ENCODE measurements around the gene HOXA13. TPM values are rescaled to one million over a fixed set of nuclear protein-coding genes. Genes with fewer than 3 reads are reported as not detected.

The HOXA13 gene
- total and polyA plus RNA-seq, 4 donors, result 0.02 TPM; not detected in 3

DNA sequence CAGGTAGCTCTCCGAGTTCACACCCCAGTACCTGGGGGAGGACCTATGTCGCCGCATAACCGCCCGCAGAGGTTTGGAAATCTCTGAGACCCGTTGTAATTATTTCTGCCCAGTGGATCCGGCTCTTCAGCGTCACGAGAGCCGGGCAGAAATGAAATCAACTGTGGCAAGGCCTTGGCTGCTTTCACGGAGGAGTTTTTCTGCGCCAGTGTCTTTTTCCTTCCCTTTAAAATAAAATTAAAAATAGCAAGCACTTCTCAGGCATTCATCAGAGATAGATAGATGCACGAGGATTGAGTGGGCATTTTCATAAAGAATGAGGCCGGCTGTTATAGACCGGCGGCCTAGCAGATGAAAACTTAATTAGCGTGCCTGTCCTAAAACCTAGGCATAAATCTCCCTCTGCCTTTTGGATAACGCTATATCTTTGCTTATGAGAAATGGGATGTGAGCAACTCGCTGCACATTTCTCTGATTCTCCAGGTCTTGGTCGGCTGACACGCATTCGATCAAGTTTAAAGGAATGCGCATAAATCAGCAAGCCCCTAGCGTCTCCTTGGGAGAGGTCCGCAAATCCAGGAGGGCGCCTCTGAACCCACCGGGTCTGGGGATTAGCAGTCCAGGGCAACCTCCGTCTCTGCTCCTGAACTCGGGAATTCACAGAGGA, 6.4 kb downstream of the HOXA13 start:
- no peak overlapping the region for H3K9ac ChIP-seq (ENCODE audit: low read depth in 1 of 2, low read length in 2 of 2)
- no peak for DNase-seq (ENCODE audit: low spot score)
- peaks cover 4 to 51% (median 30%) of the 10 kb centered on the region in 4 donors for H3K27me3 ChIP-seq (ENCODE audit: control insufficient read depth in 4 of 4, insufficient read depth in 4 of 4, low read length in 3 of 4)
- H3K4me3 ChIP-seq (ENCODE audit: low read depth in 1 of 3, low read length in 3 of 3), result no peak overlapping the region
- 16% methylated on average over 29 of the region's 29 CpGs for WGBS
- peaks cover 12 to 20% (median 16%) of the 10 kb centered on the region in 4 donors for H3K4me1 ChIP-seq (ENCODE audit: control insufficient read depth in 4 of 4, insufficient read depth in 4 of 4, low read length in 3 of 4)
- H3K36me3 ChIP-seq (ENCODE audit: control insufficient read depth in 4 of 4, insufficient read depth in 3 of 4, low read depth in 1 of 4, low read length in 3 of 4), result no peaks in the 10 kb centered on the region
- TF ChIP-seq HNF4A (conservative IDR thresholded peaks at IDR 0.05), result no peak
- no peak for TF ChIP-seq RXRA (IDR thresholded peaks at IDR 0.05)
- TF ChIP-seq FOXA1 (IDR thresholded peaks at IDR 0.05), result no peak
- TF ChIP-seq NR2F2 (IDR thresholded peaks at IDR 0.05), result no peak
- TF ChIP-seq TAF1 (conservative IDR thresholded peaks at IDR 0.05), result no peak
- TF ChIP-seq FOXA2 (IDR thresholded peaks at IDR 0.05), result no peak
- H3K9me3 ChIP-seq (ENCODE audit: control insufficient read depth in 4 of 4, low read length in 3 of 4), result peaks cover 0 to 6% (median under 1%) of the 10 kb centered on the region in 4 donors
- no peak overlapping the region for H3K27ac ChIP-seq (ENCODE audit: low read depth in 1 of 2, low read length in 2 of 2)

DNA sequence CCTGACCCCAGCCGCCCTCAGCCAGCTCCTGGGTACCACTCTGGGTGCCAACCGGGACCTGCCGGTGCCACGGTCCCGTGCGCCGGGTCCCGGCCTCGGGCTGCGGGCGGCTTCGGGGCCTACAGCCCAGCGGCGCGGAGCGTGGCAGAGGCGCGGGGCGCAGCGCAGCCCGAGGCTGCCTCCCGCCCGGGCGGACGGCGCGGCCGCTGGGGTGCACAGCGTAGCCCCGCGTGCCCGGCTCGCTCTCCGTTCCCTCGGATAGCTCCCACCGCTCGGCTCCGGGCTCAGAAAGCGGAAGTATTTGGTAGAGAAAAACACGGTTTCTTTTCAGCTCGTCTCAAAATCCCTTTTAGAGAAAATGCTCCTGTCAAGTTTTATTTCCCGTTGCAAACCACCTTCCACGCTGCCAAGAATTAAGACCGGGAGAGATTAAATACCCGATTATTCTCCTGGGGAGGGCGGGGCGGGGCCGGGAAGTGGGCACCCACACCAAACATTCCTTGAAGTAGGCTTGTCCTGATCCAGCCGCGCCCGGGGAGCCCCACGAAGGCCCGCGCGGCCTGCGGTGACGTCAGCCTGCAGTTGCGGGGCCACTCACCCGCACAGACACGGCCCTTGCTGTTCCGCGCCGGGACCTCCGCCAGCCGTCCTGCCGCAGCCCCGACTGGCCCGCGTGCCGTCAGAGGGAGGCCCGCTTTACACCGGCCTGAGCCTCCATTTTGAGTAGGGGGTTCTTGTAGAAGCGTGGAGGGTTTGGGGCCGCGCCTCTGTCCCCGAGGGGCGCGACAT, 7.2 kb downstream of the HOXA13 start:
- peaks cover 14 to 26% (median 19%) of the 10 kb centered on the region in 4 donors for H3K4me1 ChIP-seq (ENCODE audit: control insufficient read depth in 4 of 4, insufficient read depth in 4 of 4, low read length in 3 of 4)

More for the DNA sequence above, 7.2 kb downstream of the HOXA13 start:
- no peak overlapping the region for H3K27ac ChIP-seq (ENCODE audit: low read depth in 1 of 2, low read length in 2 of 2)
- H3K9me3 ChIP-seq (ENCODE audit: control insufficient read depth in 4 of 4, low read length in 3 of 4), result peaks cover 0 to 6% (median under 1%) of the 10 kb centered on the region in 4 donors
- no peak overlapping the region for H3K9ac ChIP-seq (ENCODE audit: low read depth in 1 of 2, low read length in 2 of 2)
- DNase-seq (ENCODE audit: low spot score), result no peak
- H3K36me3 ChIP-seq (ENCODE audit: control insufficient read depth in 4 of 4, insufficient read depth in 3 of 4, low read depth in 1 of 4, low read length in 3 of 4), result no peaks in the 10 kb centered on the region
- TF ChIP-seq SP1 (IDR thresholded peaks at IDR 0.05) (no peak), RXRA (IDR thresholded peaks at IDR 0.05) (no peak), RAD21 (IDR thresholded peaks at IDR 0.05) (no peak), FOXA2 (IDR thresholded peaks at IDR 0.05) (no peak), GABPA (IDR thresholded peaks at IDR 0.05 in 1 of 2, conservative IDR thresholded peaks at IDR 0.05 in 1 of 2) (no peak), HNF4A (conservative IDR thresholded peaks at IDR 0.05) (no peak), NR2F2 (IDR thresholded peaks at IDR 0.05) (no peak), EGR1 (IDR thresholded peaks at IDR 0.05; ENCODE audit: low read depth in 2 of 2) (no peak), FOXA1 (IDR thresholded peaks at IDR 0.05) (no peak), YY1 (IDR thresholded peaks at IDR 0.05) (no peak), JUND (IDR thresholded peaks at IDR 0.05) (no peak)
- TF ChIP-seq, protein P1, sequence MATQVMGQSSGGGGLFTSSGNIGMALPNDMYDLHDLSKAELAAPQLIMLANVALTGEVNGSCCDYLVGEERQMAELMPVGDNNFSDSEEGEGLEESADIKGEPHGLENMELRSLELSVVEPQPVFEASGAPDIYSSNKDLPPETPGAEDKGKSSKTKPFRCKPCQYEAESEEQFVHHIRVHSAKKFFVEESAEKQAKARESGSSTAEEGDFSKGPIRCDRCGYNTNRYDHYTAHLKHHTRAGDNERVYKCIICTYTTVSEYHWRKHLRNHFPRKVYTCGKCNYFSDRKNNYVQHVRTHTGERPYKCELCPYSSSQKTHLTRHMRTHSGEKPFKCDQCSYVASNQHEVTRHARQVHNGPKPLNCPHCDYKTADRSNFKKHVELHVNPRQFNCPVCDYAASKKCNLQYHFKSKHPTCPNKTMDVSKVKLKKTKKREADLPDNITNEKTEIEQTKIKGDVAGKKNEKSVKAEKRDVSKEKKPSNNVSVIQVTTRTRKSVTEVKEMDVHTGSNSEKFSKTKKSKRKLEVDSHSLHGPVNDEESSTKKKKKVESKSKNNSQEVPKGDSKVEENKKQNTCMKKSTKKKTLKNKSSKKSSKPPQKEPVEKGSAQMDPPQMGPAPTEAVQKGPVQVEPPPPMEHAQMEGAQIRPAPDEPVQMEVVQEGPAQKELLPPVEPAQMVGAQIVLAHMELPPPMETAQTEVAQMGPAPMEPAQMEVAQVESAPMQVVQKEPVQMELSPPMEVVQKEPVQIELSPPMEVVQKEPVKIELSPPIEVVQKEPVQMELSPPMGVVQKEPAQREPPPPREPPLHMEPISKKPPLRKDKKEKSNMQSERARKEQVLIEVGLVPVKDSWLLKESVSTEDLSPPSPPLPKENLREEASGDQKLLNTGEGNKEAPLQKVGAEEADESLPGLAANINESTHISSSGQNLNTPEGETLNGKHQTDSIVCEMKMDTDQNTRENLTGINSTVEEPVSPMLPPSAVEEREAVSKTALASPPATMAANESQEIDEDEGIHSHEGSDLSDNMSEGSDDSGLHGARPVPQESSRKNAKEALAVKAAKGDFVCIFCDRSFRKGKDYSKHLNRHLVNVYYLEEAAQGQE (IDR thresholded peaks at IDR 0.05), result no peak
- TF ChIP-seq, protein P2, sequence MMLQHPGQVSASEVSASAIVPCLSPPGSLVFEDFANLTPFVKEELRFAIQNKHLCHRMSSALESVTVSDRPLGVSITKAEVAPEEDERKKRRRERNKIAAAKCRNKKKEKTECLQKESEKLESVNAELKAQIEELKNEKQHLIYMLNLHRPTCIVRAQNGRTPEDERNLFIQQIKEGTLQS (IDR thresholded peaks at IDR 0.05), result no peak
- TF ChIP-seq, protein P3, sequence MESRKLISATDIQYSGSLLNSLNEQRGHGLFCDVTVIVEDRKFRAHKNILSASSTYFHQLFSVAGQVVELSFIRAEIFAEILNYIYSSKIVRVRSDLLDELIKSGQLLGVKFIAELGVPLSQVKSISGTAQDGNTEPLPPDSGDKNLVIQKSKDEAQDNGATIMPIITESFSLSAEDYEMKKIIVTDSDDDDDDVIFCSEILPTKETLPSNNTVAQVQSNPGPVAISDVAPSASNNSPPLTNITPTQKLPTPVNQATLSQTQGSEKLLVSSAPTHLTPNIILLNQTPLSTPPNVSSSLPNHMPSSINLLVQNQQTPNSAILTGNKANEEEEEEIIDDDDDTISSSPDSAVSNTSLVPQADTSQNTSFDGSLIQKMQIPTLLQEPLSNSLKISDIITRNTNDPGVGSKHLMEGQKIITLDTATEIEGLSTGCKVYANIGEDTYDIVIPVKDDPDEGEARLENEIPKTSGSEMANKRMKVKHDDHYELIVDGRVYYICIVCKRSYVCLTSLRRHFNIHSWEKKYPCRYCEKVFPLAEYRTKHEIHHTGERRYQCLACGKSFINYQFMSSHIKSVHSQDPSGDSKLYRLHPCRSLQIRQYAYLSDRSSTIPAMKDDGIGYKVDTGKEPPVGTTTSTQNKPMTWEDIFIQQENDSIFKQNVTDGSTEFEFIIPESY (IDR thresholded peaks at IDR 0.05), result no peak
- peaks cover 4 to 47% (median 30%) of the 10 kb centered on the region in 4 donors for H3K27me3 ChIP-seq (ENCODE audit: control insufficient read depth in 4 of 4, insufficient read depth in 4 of 4, low read length in 3 of 4)
- 4% methylated on average over 78 of the region's 78 CpGs for WGBS
- peak overlapping the region in 1 of 3 donors; percentile 42 for H3K4me3 ChIP-seq (ENCODE audit: low read depth in 1 of 3, low read length in 3 of 3)

Measured in liver (tissue), 9 donors.